IMR-90 (cell line): Measurements from ENCODE around the gene MPZL2. TPM values are rescaled to one million over a fixed set of nuclear protein-coding genes. Genes with fewer than 3 reads are reported as not detected.

ENCODE experiments used
- ATAC-seq: fragments of 200-7000 bp; cut with Tn5 transposase; 2 replicates; pipeline ENCODE4 v1.9.1; 2020; ENCODE audit warnings: low read depth, mild to moderate bottlenecking, moderate library complexity
- BruUV-seq: library from RNA; stranded (reverse); fragments of 400-500 nt; replicated peaks from 2 replicates; lab custom pipeline; 2021; lab: Mats Ljungman, UMichigan
- CTCF ChIA-PET: fragments of 300-600 bp; formaldehyde crosslinking; extraction: SDS; loops from one replicate; lab custom pipeline; 2021; ENCODE audit warnings: antibody characterized with exemption; lab: Yijun Ruan, JAX
- POLR2A ChIA-PET: fragments of 300-600 bp; sonication (Branson Sonifier 250); formaldehyde crosslinking; loops from one replicate; lab custom pipeline; 2022; ENCODE audit warnings: antibody characterized with exemption; ENCODE audit not compliant: unreplicated experiment; lab: Charles Lee
- DNase-seq: peaks from one replicate; pipeline ENCODE4 v3.0.0; 2013
- H2AFZ ChIP-seq: replicated peaks from 2 replicates; pipeline ENCODE3; 2013; ENCODE audit warnings: low read length, mild to moderate bottlenecking; ENCODE audit not compliant: poor library complexity
- H2AK5ac ChIP-seq: 2 replicates; pipeline ENCODE4 v1.6.1; 2013; ENCODE audit warnings: low read depth, low read length, inconsistent platforms
- H2AK9ac ChIP-seq: replicated peaks from 2 replicates; pipeline ENCODE3; 2013; ENCODE audit warnings: mild to moderate bottlenecking, low read depth, low read length, moderate library complexity; ENCODE audit not compliant: poor library complexity
- H2BK120ac ChIP-seq: 2 replicates; pipeline ENCODE4 v1.6.1; 2013; ENCODE audit warnings: low read depth, low read length, inconsistent platforms
- H2BK15ac ChIP-seq: 3 replicates; pipeline ENCODE4 v1.6.1; 2013; ENCODE audit warnings: low read depth, low read length, inconsistent platforms
- H2BK20ac ChIP-seq: 2 replicates; pipeline ENCODE4 v1.6.1; 2013; ENCODE audit warnings: low read depth, mild to moderate bottlenecking, inconsistent platforms, low read length, moderate library complexity
- H2BK5ac ChIP-seq: 2 replicates; pipeline ENCODE4 v1.6.1; 2013; ENCODE audit warnings: mild to moderate bottlenecking, low read depth, low read length, inconsistent platforms; ENCODE audit not compliant: poor library complexity, severe bottlenecking
- H3K14ac ChIP-seq: replicated peaks from 2 replicates; pipeline ENCODE4 v1.6.1; 2013; ENCODE audit warnings: low read depth, low read length, inconsistent platforms
- H3K18ac ChIP-seq: 2 replicates; pipeline ENCODE4 v1.6.1; 2013; ENCODE audit warnings: low read depth, low read length, control low read depth
- H3K23ac ChIP-seq: 2 replicates; pipeline ENCODE4 v1.6.1; 2013; ENCODE audit warnings: low read depth, low read length, inconsistent platforms
- H3K27ac ChIP-seq: 2 replicates; pipeline ENCODE4 v1.5.1; 2013; ENCODE audit warnings: mild to moderate bottlenecking, control low read depth, low read length; ENCODE audit not compliant: insufficient read depth
- H3K27me3 ChIP-seq: 2 replicates; pipeline ENCODE4 v1.6.1; 2013; ENCODE audit warnings: low read length; ENCODE audit not compliant: control insufficient read depth, insufficient read depth
- H3K36me3 ChIP-seq: 2 replicates; pipeline ENCODE4 v1.6.1; 2013; ENCODE audit warnings: low read length, mixed read lengths; ENCODE audit not compliant: control insufficient read depth, insufficient read depth
- H3K4ac ChIP-seq: 2 replicates; pipeline ENCODE4 v1.6.1; 2013; ENCODE audit warnings: low read depth, low read length, inconsistent platforms
- H3K4me1 ChIP-seq: 2 replicates; pipeline ENCODE4 v1.6.1; 2013; ENCODE audit warnings: low read length, mixed read lengths; ENCODE audit not compliant: control insufficient read depth, insufficient read depth
- H3K4me2 ChIP-seq: 2 replicates; pipeline ENCODE4 v1.6.1; 2013; ENCODE audit warnings: low read depth, mild to moderate bottlenecking, control low read depth, low read length, moderate library complexity
- H3K4me3 ChIP-seq: 2 replicates; pipeline ENCODE4 v1.5.1; 2013; ENCODE audit warnings: low read depth, mild to moderate bottlenecking, control low read depth, low read length, moderate library complexity; ENCODE audit not compliant: insufficient read depth
- H3K56ac ChIP-seq: 2 replicates; pipeline ENCODE4 v1.6.1; 2013; ENCODE audit warnings: low read length, inconsistent platforms; ENCODE audit not compliant: insufficient read depth; ENCODE audit errors: extremely low read depth
- H3K79me1 ChIP-seq, 2 experiments: 2 replicates each; pipeline ENCODE4 v1.6.1; 2013; ENCODE audit warnings: low read length in 2 of 2, inconsistent platforms in 1 of 2, low read depth in 1 of 2
- H3K9ac ChIP-seq: 2 replicates; pipeline ENCODE4 v1.6.1; 2013; ENCODE audit warnings: low read depth, low read length, control low read depth
- H3K9me1 ChIP-seq: 2 replicates; pipeline ENCODE4 v1.6.1; 2013; ENCODE audit warnings: low read length, inconsistent platforms; ENCODE audit not compliant: insufficient read depth
- H3K9me3 ChIP-seq: 2 replicates; pipeline ENCODE4 v1.6.1; 2013; ENCODE audit warnings: low read length; ENCODE audit not compliant: control insufficient read depth, insufficient read depth
- H4K20me1 ChIP-seq: 2 replicates; pipeline ENCODE4 v1.6.1; 2013; ENCODE audit warnings: low read length, inconsistent platforms; ENCODE audit not compliant: insufficient read depth
- H4K5ac ChIP-seq: 2 replicates; pipeline ENCODE4 v1.6.1; 2013; ENCODE audit warnings: mild to moderate bottlenecking, low read depth, low read length, control low read depth
- H4K8ac ChIP-seq, 2 experiments: 2 replicates each; pipeline ENCODE4 v1.6.1; 2013; ENCODE audit warnings: low read depth in 2 of 2, low read length in 2 of 2, control low read depth in 1 of 2, inconsistent platforms in 1 of 2
- H4K91ac ChIP-seq: 2 replicates; pipeline ENCODE4 v1.6.1; 2013; ENCODE audit warnings: low read depth, low read length, inconsistent platforms; ENCODE audit not compliant: insufficient read depth
- BHLHE40 ChIP-seq: fragments of 150-350 bp; IDR thresholded peaks from 2 replicates; pipeline ENCODE4 v1.6.1; 2016; ENCODE audit warnings: mild to moderate bottlenecking, low read depth, low read length
- CEBPB ChIP-seq: IDR thresholded peaks from 2 replicates; pipeline ENCODE4 v1.6.1; 2012; ENCODE audit warnings: low read depth, low read length, improper control_type of control experiment
- CHD1 ChIP-seq: IDR thresholded peaks from 2 replicates; pipeline ENCODE4 v1.6.1; 2012; ENCODE audit warnings: low read depth, low read length, improper control_type of control experiment
- CTCF ChIP-seq: conservative IDR thresholded peaks from 2 replicates; pipeline ENCODE4 v1.5.1; 2012; ENCODE audit warnings: mild to moderate bottlenecking, low read depth, low read length, improper control_type of control experiment
- ELK1 ChIP-seq: fragments of 150-350 bp; IDR thresholded peaks from 2 replicates; pipeline ENCODE4 v1.6.1; 2016; ENCODE audit warnings: low read depth, mild to moderate bottlenecking, low read length, moderate library complexity, borderline replicate concordance
- FOS ChIP-seq: fragments of 150-350 bp; IDR thresholded peaks from 2 replicates; pipeline ENCODE4 v1.6.1; 2016; ENCODE audit warnings: low read depth, low read length
- MAFK ChIP-seq: IDR thresholded peaks from 2 replicates; pipeline ENCODE4 v1.6.1; 2012; ENCODE audit warnings: low read depth, low read length, improper control_type of control experiment
- MAZ ChIP-seq: IDR thresholded peaks from 2 replicates; pipeline ENCODE4 v1.6.1; 2012; ENCODE audit warnings: low read depth, mild to moderate bottlenecking, low read length, improper control_type of control experiment, moderate library complexity, borderline replicate concordance
- MXI1 ChIP-seq: IDR thresholded peaks from 2 replicates; pipeline ENCODE4 v1.6.1; 2012; ENCODE audit warnings: low read depth, mild to moderate bottlenecking, low read length, moderate library complexity, borderline replicate concordance
- NFE2L2 ChIP-seq: fragments of 150-350 bp; IDR thresholded peaks from 2 replicates; pipeline ENCODE4 v1.6.1; 2016; ENCODE audit warnings: low read depth, mild to moderate bottlenecking, low read length
- POLR2A ChIP-seq: IDR thresholded peaks from 2 replicates; pipeline ENCODE4 v1.6.1; 2012; ENCODE audit warnings: mild to moderate bottlenecking, low read depth, low read length
- RAD21 ChIP-seq: IDR thresholded peaks from 2 replicates; pipeline ENCODE4 v1.6.1; 2012; ENCODE audit warnings: low read length, improper control_type of control experiment
- RCOR1 ChIP-seq: IDR thresholded peaks from 2 replicates; pipeline ENCODE4 v1.6.1; 2012; ENCODE audit warnings: mild to moderate bottlenecking, low read length, improper control_type of control experiment; ENCODE audit not compliant: insufficient replicate concordance
- RFX5 ChIP-seq: IDR thresholded peaks from 2 replicates; pipeline ENCODE4 v1.8.0; 2012; ENCODE audit warnings: low read depth, mild to moderate bottlenecking, low read length, moderate library complexity
- SMC3 ChIP-seq: fragments of 150-350 bp; IDR thresholded peaks from 2 replicates; pipeline ENCODE4 v1.6.1; 2016; ENCODE audit warnings: low read depth, mild to moderate bottlenecking, antibody characterized with exemption, low read length, moderate library complexity
- USF2 ChIP-seq: fragments of 150-350 bp; IDR thresholded peaks from 2 replicates; pipeline ENCODE4 v1.6.1; 2017; ENCODE audit warnings: mild to moderate bottlenecking, antibody characterized with exemption, low read length, low read depth
- WGBS, 2 experiments: methylation state at CpG; one replicate each; pipeline versions ENCODE4 v1.1.5 to v1.1.7; 2013; ENCODE audit warnings: missing lambda C conversion rate in 2 of 2; ENCODE audit not compliant: insufficient read length in 1 of 2; ENCODE audit errors: extremely low coverage in 2 of 2; 5-methylcytosine and 5-hydroxymethylcytosine counted together
- dilution Hi-C: fragments of 300-500 bp; cut with HindIII; formaldehyde crosslinking; loops from one replicate; pipeline ENCODE4 v1.14.3; 2018; ENCODE audit warnings: low sequenced_read_pairs; ENCODE audit not compliant: unreplicated experiment
- in situ Hi-C: fragments of 300-500 bp; cut with MboI; formaldehyde crosslinking; loops from 3 replicates; pipeline ENCODE4 v1.14.3; 2019; ENCODE audit warnings: low sequenced_read_pairs, inconsistent platforms, mixed read lengths
- intact Hi-C: fragments of 100-400 bp; cut with micrococcal nuclease; formaldehyde crosslinking; loops from 2 replicates; pipeline ENCODE4 v1.10.0; 2022
- polyA plus RNA-seq, 3 experiments: library from polyadenylated mRNA; depleted of rRNA; stranded (reverse); fragments of >200 nt; gene quantifications; 2 replicates each; pipeline ENCODE4 v1.2.3, GENCODE V29; 2012; ENCODE audit warnings: low replicate concordance in 1 of 3
- total RNA-seq: library from RNA; depleted of rRNA; stranded (reverse); fragments of >200 nt; gene quantifications from 2 replicates; pipeline ENCODE4 v1.2.3, GENCODE V29; 2012

Gene MPZL2
- total and polyA plus RNA-seq, 2 of the 4 experiments (the other 2 are of a cell fraction) = not detected

GRCh38 chr11:118290923-118291322, 26.8 kb upstream of the MPZL2 start:
- BruUV-seq = no TSS peak
- Histone ChIP-seq H3K4ac (no peak overlapping the region), H2BK120ac (no peak overlapping the region), H4K8ac (no peak overlapping the region), H3K27ac (no peak overlapping the region), H4K5ac (no peak overlapping the region), H2BK20ac (no peak overlapping the region), H4K20me1 (no peaks in the 10 kb centered on the region), H2BK5ac (no peak overlapping the region), H2AFZ (no peak overlapping the region), H3K18ac (no peak overlapping the region), H3K4me3 (no peak overlapping the region), H2BK15ac (no peak overlapping the region), H3K23ac (no peak overlapping the region), H3K56ac (no peak overlapping the region), H3K9me1 (no peaks in the 10 kb centered on the region), H2AK5ac (no peak overlapping the region), H3K9ac (no peak overlapping the region), H3K14ac (no peak overlapping the region), H2AK9ac (no peak overlapping the region), H3K4me1 (no peaks in the 10 kb centered on the region), H3K79me1 (no peaks in the 10 kb centered on the region), H3K9me3 (no peaks in the 10 kb centered on the region), H3K36me3 (no peaks in the 10 kb centered on the region), H4K91ac (no peak overlapping the region), H3K27me3 (no peaks in the 10 kb centered on the region; the same call in 1 of the 2 replicates), H3K4me2 (no peak overlapping the region)
- WGBS, 2 experiments = no CpG with 5 or more reads among the region's 9 CpGs
- dilution Hi-C loops (no loop called here), in situ Hi-C loops (no loop called here), intact Hi-C loops (no loop called here)
- DNase-seq (no peak), ATAC-seq (no peak)
- TF ChIP-seq POLR2A = no peak
- no peak for TF ChIP-seq CHD1
- TF ChIP-seq NFE2L2 = no peak
- TF ChIP-seq CEBPB = no peak
- no peak for TF ChIP-seq RAD21
- no peak for TF ChIP-seq MAFK
- no peak for TF ChIP-seq SMC3
- no peak for TF ChIP-seq BHLHE40
- no peak for TF ChIP-seq ELK1
- no peak for TF ChIP-seq MAZ
- TF ChIP-seq FOS = no peak
- TF ChIP-seq RCOR1 = no peak
- TF ChIP-seq RFX5 = no peak
- TF ChIP-seq MXI1 = no peak
- no peak for TF ChIP-seq CTCF
- TF ChIP-seq USF2 = no peak
- ChIA-PET POLR2A (no interaction called here), CTCF (interaction anchor here (0.7 kb wide), 1 partner anchor 15 kb away, joined by 5 read pairs; no protein-coding TSS in a partner anchor)
